Measurements from ENCODE around the gene KAT5. TPM values are rescaled to one million over a fixed set of nuclear protein-coding genes. Genes with fewer than 3 reads are reported as not detected.
"Not testable (repeated sequence)": the region's sequence is repeated elsewhere in the genome, so short reads cannot be mapped to it uniquely, and the experiment has no call there.

Gene KAT5
- total and polyA plus RNA-seq, 2 donors: 53.5 to 104 TPM

- Histone ChIP-seq H3K27me3 (ENCODE audit: control insufficient read depth in 2 of 2, insufficient read depth in 1 of 2, low read length in 1 of 2) (peaks cover 0 to 26% of the 10 kb centered on the region in 2 donors), H3K4me3 (ENCODE audit: low read length in 2 of 2) (no peak overlapping the region), H3K9me3 (ENCODE audit: control insufficient read depth in 2 of 2, insufficient read depth in 1 of 2, low read length in 1 of 2) (peaks cover 0 to 5% of the 10 kb centered on the region in 2 donors), H3K4me1 (ENCODE audit: control insufficient read depth in 2 of 2, insufficient read depth in 2 of 2, low read length in 2 of 2) (no peaks in the 10 kb centered on the region), H3K27ac (ENCODE audit: low read depth in 1 of 2, low read length in 1 of 2) (no peak overlapping the region), H3K36me3 (ENCODE audit: control insufficient read depth in 2 of 2, insufficient read depth in 2 of 2, low read length in 1 of 2) (no peaks in the 10 kb centered on the region)
- no peak for DNase-seq (ENCODE audit: low read depth in 6 of 9, low spot score in 9 of 9)
- 92% methylated on average over 8 of the region's 8 CpGs for WGBS
Measured at GRCh38 chr11:65744699-65745042, 32.6 kb downstream of the KAT5 start.

- no peak for DNase-seq (ENCODE audit: low read depth in 6 of 9, low spot score in 9 of 9)
- WGBS: 98% methylated on average over 17 of the region's 17 CpGs
- H3K4me3 ChIP-seq (ENCODE audit: low read length in 2 of 2): no peak overlapping the region
- H3K9me3 ChIP-seq (ENCODE audit: control insufficient read depth in 2 of 2, insufficient read depth in 1 of 2, low read length in 1 of 2): peaks cover 0 to 5% of the 10 kb centered on the region in 2 donors
- H3K4me1 ChIP-seq (ENCODE audit: control insufficient read depth in 2 of 2, insufficient read depth in 2 of 2, low read length in 2 of 2): no peaks in the 10 kb centered on the region
- H3K36me3 ChIP-seq (ENCODE audit: control insufficient read depth in 2 of 2, insufficient read depth in 2 of 2, low read length in 1 of 2): no peaks in the 10 kb centered on the region
- H3K27ac ChIP-seq (ENCODE audit: low read depth in 1 of 2, low read length in 1 of 2): no peak overlapping the region
- peaks cover 0 to 26% of the 10 kb centered on the region in 2 donors for H3K27me3 ChIP-seq (ENCODE audit: control insufficient read depth in 2 of 2, insufficient read depth in 1 of 2, low read length in 1 of 2)
Measured at GRCh38 chr11:65745049-65745448, 33.0 kb downstream of the KAT5 start.

GRCh38 chr11:65762169-65762568 lies 50.1 kb downstream of the KAT5 start:
- WGBS: 93% methylated on average over 5 of the region's 5 CpGs
- H3K36me3 ChIP-seq (ENCODE audit: control insufficient read depth in 2 of 2, insufficient read depth in 2 of 2, low read length in 1 of 2); H3K4me3 ChIP-seq (ENCODE audit: low read length in 2 of 2); DNase-seq (ENCODE audit: low read depth in 6 of 9, low spot score in 9 of 9); H3K9me3 ChIP-seq (ENCODE audit: control insufficient read depth in 2 of 2, insufficient read depth in 1 of 2, low read length in 1 of 2); H3K4me1 ChIP-seq (ENCODE audit: control insufficient read depth in 2 of 2, insufficient read depth in 2 of 2, low read length in 2 of 2); H3K27ac ChIP-seq (ENCODE audit: low read depth in 1 of 2, low read length in 1 of 2); H3K27me3 ChIP-seq (ENCODE audit: control insufficient read depth in 2 of 2, insufficient read depth in 1 of 2, low read length in 1 of 2): not testable (repeated sequence)

- not testable (repeated sequence) for H3K36me3 ChIP-seq (ENCODE audit: control insufficient read depth in 2 of 2, insufficient read depth in 2 of 2, low read length in 1 of 2); H3K27me3 ChIP-seq (ENCODE audit: control insufficient read depth in 2 of 2, insufficient read depth in 1 of 2, low read length in 1 of 2); H3K4me1 ChIP-seq (ENCODE audit: control insufficient read depth in 2 of 2, insufficient read depth in 2 of 2, low read length in 2 of 2); DNase-seq (ENCODE audit: low read depth in 6 of 9, low spot score in 9 of 9); H3K27ac ChIP-seq (ENCODE audit: low read depth in 1 of 2, low read length in 1 of 2); H3K4me3 ChIP-seq (ENCODE audit: low read length in 2 of 2); H3K9me3 ChIP-seq (ENCODE audit: control insufficient read depth in 2 of 2, insufficient read depth in 1 of 2, low read length in 1 of 2)
- whole genome bisulfite sequencing: 89% methylated on average over 22 of the region's 29 CpGs
Measured at GRCh38 chr11:65762816-65763215, 50.8 kb downstream of the KAT5 start.

GRCh38 chr11:65764434-65764833 lies 52.4 kb downstream of the KAT5 start:
- Histone ChIP-seq H3K9me3 (ENCODE audit: control insufficient read depth in 2 of 2, insufficient read depth in 1 of 2, low read length in 1 of 2) (no peaks in the 10 kb centered on the region), H3K4me3 (ENCODE audit: low read length in 2 of 2) (no peak overlapping the region), H3K4me1 (ENCODE audit: control insufficient read depth in 2 of 2, insufficient read depth in 2 of 2, low read length in 2 of 2) (no peaks in the 10 kb centered on the region), H3K27ac (ENCODE audit: low read depth in 1 of 2, low read length in 1 of 2) (no peak overlapping the region), H3K36me3 (ENCODE audit: control insufficient read depth in 2 of 2, insufficient read depth in 2 of 2, low read length in 1 of 2) (no peaks in the 10 kb centered on the region), H3K27me3 (ENCODE audit: control insufficient read depth in 2 of 2, insufficient read depth in 1 of 2, low read length in 1 of 2) (peaks cover 0 to 10% of the 10 kb centered on the region in 2 donors)
- WGBS: 95% methylated on average over 5 of the region's 5 CpGs
- DNase-seq (ENCODE audit: low read depth in 6 of 9, low spot score in 9 of 9): no peak

GRCh38 chr11:65766535-65766934 lies 54.5 kb downstream of the KAT5 start:
- no peak overlapping the region for H3K27ac ChIP-seq (ENCODE audit: low read depth in 1 of 2, low read length in 1 of 2)
- no peak overlapping the region for H3K4me3 ChIP-seq (ENCODE audit: low read length in 2 of 2)
- no peaks in the 10 kb centered on the region for H3K36me3 ChIP-seq (ENCODE audit: control insufficient read depth in 2 of 2, insufficient read depth in 2 of 2, low read length in 1 of 2)
- WGBS: 72% methylated on average over 7 of the region's 7 CpGs
- no peak for DNase-seq (ENCODE audit: low read depth in 6 of 9, low spot score in 9 of 9)
- no peaks in the 10 kb centered on the region for H3K9me3 ChIP-seq (ENCODE audit: control insufficient read depth in 2 of 2, insufficient read depth in 1 of 2, low read length in 1 of 2)
- H3K4me1 ChIP-seq (ENCODE audit: control insufficient read depth in 2 of 2, insufficient read depth in 2 of 2, low read length in 2 of 2): no peaks in the 10 kb centered on the region
- peaks cover 0 to 3% of the 10 kb centered on the region in 2 donors for H3K27me3 ChIP-seq (ENCODE audit: control insufficient read depth in 2 of 2, insufficient read depth in 1 of 2, low read length in 1 of 2)

- 96% methylated on average over 10 of the region's 10 CpGs for WGBS
- DNase-seq (ENCODE audit: low read depth in 6 of 9, low spot score in 9 of 9): no peak
- H3K27ac ChIP-seq (ENCODE audit: low read depth in 1 of 2, low read length in 1 of 2): no peak overlapping the region
- H3K9me3 ChIP-seq (ENCODE audit: control insufficient read depth in 2 of 2, insufficient read depth in 1 of 2, low read length in 1 of 2): no peaks in the 10 kb centered on the region
- H3K4me3 ChIP-seq (ENCODE audit: low read length in 2 of 2): no peak overlapping the region
- peaks cover 0 to 3% of the 10 kb centered on the region in 2 donors for H3K27me3 ChIP-seq (ENCODE audit: control insufficient read depth in 2 of 2, insufficient read depth in 1 of 2, low read length in 1 of 2)
- H3K36me3 ChIP-seq (ENCODE audit: control insufficient read depth in 2 of 2, insufficient read depth in 2 of 2, low read length in 1 of 2): no peaks in the 10 kb centered on the region
- H3K4me1 ChIP-seq (ENCODE audit: control insufficient read depth in 2 of 2, insufficient read depth in 2 of 2, low read length in 2 of 2): no peaks in the 10 kb centered on the region
Measured at GRCh38 chr11:65767406-65767805, 55.4 kb downstream of the KAT5 start.

- not testable (repeated sequence) for H3K27ac ChIP-seq (ENCODE audit: low read depth in 1 of 2, low read length in 1 of 2); H3K27me3 ChIP-seq (ENCODE audit: control insufficient read depth in 2 of 2, insufficient read depth in 1 of 2, low read length in 1 of 2); H3K4me3 ChIP-seq (ENCODE audit: low read length in 2 of 2); H3K9me3 ChIP-seq (ENCODE audit: control insufficient read depth in 2 of 2, insufficient read depth in 1 of 2, low read length in 1 of 2); DNase-seq (ENCODE audit: low read depth in 6 of 9, low spot score in 9 of 9); H3K36me3 ChIP-seq (ENCODE audit: control insufficient read depth in 2 of 2, insufficient read depth in 2 of 2, low read length in 1 of 2); H3K4me1 ChIP-seq (ENCODE audit: control insufficient read depth in 2 of 2, insufficient read depth in 2 of 2, low read length in 2 of 2)
- WGBS: 93% methylated on average over 5 of the region's 5 CpGs
Measured at GRCh38 chr11:65767806-65768205, 55.8 kb downstream of the KAT5 start.

All from thymus (tissue), 11 donors.